HG03354 (cell line): ENCODE results near the gene HSPB1.

Source experiments
- ATAC-seq: cut with Tn5 transposase; IDR thresholded peaks from one replicate; pipeline ENCODE4 v1.9.1; 2021; ENCODE audit warnings: mild to moderate bottlenecking; ENCODE audit not compliant: unreplicated experiment, poor library complexity, severe bottlenecking

HSPB1 gene

DNA sequence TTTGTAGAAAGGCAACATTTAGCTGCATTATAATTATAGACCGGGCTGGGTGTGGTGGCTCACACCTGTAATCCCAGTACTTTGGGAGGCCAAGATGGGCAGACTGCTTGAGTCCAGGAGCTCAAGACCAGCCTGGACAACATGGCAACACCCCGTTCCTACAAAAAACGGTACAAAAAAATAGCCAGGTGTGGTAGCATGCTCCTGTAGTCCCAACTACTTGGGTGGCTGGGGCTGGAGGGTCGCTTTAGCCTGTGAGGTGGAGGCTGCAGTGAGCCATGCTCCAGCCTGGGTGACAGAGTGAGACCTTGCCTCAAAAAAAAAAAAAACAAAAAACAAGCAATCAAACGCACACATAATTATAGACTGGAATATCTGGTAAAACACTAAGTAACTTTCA lies 51.3 kb downstream of the HSPB1 start:
- ATAC-seq, result no peak
